Measurements from ENCODE around the gene SLC25A5. TPM values are rescaled to one million over a fixed set of nuclear protein-coding genes. Genes with fewer than 3 reads are reported as not detected.

Gene SLC25A5
- total and polyA plus RNA-seq, 10 of the 15 experiments (the other 5 are each of a cell fraction or from before 2014, with no cell fraction given): 361 to 3,863 (median 618) TPM

DNA sequence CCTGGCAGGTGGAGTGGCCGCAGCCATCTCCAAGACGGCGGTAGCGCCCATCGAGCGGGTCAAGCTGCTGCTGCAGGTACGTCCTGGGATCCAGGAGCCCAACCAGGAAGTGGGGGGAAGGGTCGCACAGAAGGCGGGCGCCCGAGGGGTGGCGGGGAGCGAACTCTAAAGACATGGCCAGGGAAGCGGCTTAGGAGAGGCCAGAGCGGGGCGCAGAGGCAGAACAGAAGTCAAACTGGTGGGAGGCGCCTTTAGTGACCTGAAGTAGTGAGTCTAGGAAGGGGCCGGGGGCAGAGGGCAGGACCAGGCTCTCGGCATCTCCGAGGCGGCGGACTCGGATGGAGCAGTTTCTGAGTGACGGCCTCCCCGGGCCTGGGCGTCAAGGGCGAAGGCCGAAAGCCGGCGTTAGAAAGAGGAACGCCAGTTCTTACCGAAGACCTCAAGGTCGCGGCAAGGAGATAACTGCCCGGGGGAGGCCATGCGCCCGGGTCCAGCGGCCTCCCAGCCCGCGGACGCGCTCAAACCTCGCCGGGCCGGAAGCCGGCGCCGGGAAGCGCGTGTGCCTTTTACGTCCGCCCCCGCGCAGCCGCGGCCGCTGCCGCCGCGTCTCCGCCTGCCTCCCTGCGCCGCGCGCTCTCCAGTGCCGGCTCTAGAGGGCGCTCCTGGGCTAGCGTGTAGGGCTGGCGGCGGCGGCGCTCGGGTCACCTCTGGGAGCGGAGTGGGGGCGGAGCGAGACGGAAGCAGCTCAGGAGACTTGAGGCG, 488 bp downstream of the SLC25A5 start (continued):
- TF ChIP-seq NRF1 (conservative IDR thresholded peaks at IDR 0.05; ENCODE audit: low read depth, low read length) (peak; percentile 41), KLF5 (IDR thresholded peaks at IDR 0.05; ENCODE audit: partially characterized antibody) (no peak), CREB1 (IDR thresholded peaks at IDR 0.05; ENCODE audit: low read depth) (peak; percentile 92), BHLHE40 (IDR thresholded peaks at IDR 0.05; ENCODE audit: borderline replicate concordance in 1 of 2, low read depth in 2 of 2, low read length in 1 of 2) (peak; percentile 69 to 85; a peak in 3 of 4 replicates), POU2F2 (IDR thresholded peaks at IDR 0.05; ENCODE audit: borderline replicate concordance, low read depth, low read length) (peak; percentile 38; the same call in 1 of the 3 replicates), ETV6 (conservative IDR thresholded peaks at IDR 0.05 in 1 of 2, IDR thresholded peaks at IDR 0.05 in 1 of 2; ENCODE audit: borderline replicate concordance in 1 of 2, low read depth in 1 of 2) (peak in 1 of 2 experiments; percentile 25; a peak in 1 of 4 replicates), POLR2AphosphoS5 (IDR thresholded peaks at IDR 0.05; ENCODE audit: low read length) (peak; percentile 14; the same call in 1 of the 2 replicates), NR2F1 (conservative IDR thresholded peaks at IDR 0.05) (peak; percentile 83), ZZZ3 (IDR thresholded peaks at IDR 0.05; ENCODE audit: control insufficient read depth, insufficient read length, low read depth) (no peak), BACH1 (IDR thresholded peaks at IDR 0.05; ENCODE audit: borderline replicate concordance) (peak; percentile 62), E4F1 (IDR thresholded peaks at IDR 0.05; ENCODE audit: borderline replicate concordance, partially characterized antibody) (peak; percentile 80), NKRF (conservative IDR thresholded peaks at IDR 0.05) (peak; percentile 38; the same call in 1 of the 2 replicates), RUNX3 (IDR thresholded peaks at IDR 0.05; ENCODE audit: low read length) (peak; percentile 49), YY1 (IDR thresholded peaks at IDR 0.05; ENCODE audit: low read depth, low read length) (peak; percentile 71), TAF1 (IDR thresholded peaks at IDR 0.05; ENCODE audit: borderline replicate concordance, low read depth, low read length) (peak; percentile 30), RB1 (IDR thresholded peaks at IDR 0.05; ENCODE audit: borderline replicate concordance) (0 out of 2 replicates have a peak, but pooled peaks have one; percentile 54), HDAC6 (IDR thresholded peaks at IDR 0.05; ENCODE audit: unreplicated experiment) (no peak), RCOR1 (conservative IDR thresholded peaks at IDR 0.05; ENCODE audit: low read depth, low read length) (no peak)
- TF ChIP-seq, protein P1, sequence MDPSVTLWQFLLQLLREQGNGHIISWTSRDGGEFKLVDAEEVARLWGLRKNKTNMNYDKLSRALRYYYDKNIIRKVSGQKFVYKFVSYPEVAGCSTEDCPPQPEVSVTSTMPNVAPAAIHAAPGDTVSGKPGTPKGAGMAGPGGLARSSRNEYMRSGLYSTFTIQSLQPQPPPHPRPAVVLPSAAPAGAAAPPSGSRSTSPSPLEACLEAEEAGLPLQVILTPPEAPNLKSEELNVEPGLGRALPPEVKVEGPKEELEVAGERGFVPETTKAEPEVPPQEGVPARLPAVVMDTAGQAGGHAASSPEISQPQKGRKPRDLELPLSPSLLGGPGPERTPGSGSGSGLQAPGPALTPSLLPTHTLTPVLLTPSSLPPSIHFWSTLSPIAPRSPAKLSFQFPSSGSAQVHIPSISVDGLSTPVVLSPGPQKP (IDR thresholded peaks at IDR 0.05; ENCODE audit: low read depth, low read length): peak; percentile 38; the same call in 1 of the 2 replicates
